NCI-H2029 (cell line): ENCODE results near the gene KCNA2.

ENCODE experiments used
- DNase-seq: peaks from one replicate; lab custom pipeline; 2025; lab: John Stamatoyannopoulos, UW

KCNA2 gene

GRCh38 chr1:110628323-110629105 lies 22.4 kb upstream of the KCNA2 start:
- DNase-seq = no peak

- no peak for DNase-seq
Measured at GRCh38 chr1:110627764-110628163, 21.6 kb upstream of the KCNA2 start.

DNA sequence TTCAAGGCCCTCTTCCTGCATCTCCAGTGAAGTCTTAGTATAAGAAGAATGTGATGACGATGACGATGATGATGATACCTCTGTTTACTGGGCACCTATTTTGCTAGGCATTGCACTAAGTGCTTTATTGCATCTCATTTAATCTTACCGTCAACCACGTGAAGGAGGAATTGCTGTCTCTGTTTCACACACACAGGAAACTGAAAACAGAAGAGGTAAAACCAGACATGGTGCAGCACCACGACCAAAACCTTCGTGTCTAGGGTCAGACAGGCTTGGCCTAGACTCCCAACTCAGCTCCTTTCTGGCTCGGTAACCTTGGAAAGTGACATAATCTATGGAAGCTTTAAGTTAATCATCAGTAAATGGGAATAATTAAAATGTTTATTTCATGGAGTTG lies 20.7 kb upstream of the KCNA2 start:
- DNase-seq = no peak

GRCh38 chr1:110620686-110621085 lies 14.5 kb upstream of the KCNA2 start:
- DNase-seq = no peak

DNA sequence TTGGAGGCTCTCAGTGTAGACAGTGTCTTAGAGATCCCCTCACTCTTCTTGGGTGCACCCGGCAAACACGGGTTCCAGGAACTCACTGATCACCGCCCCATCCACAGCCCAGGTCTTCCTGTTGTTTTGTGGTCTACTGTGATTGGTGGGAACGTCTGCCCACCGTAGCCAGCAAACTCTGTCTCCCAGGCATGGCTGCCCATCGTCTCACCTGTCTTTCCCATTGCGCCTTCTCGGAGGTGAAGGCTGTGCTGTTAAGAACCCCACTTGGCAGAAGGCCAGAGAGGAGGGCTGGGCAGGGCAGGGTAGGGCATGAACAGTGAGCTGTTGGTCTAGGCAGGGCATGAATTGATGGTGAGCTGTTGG lies 14.1 kb upstream of the KCNA2 start:
- DNase-seq = no peak

- peak; percentile 57 for DNase-seq
Measured at GRCh38 chr1:110619412-110620249, 13.5 kb upstream of the KCNA2 start.

- DNase-seq = no peak
Measured at GRCh38 chr1:110618668-110619067, 12.5 kb upstream of the KCNA2 start.

DNA sequence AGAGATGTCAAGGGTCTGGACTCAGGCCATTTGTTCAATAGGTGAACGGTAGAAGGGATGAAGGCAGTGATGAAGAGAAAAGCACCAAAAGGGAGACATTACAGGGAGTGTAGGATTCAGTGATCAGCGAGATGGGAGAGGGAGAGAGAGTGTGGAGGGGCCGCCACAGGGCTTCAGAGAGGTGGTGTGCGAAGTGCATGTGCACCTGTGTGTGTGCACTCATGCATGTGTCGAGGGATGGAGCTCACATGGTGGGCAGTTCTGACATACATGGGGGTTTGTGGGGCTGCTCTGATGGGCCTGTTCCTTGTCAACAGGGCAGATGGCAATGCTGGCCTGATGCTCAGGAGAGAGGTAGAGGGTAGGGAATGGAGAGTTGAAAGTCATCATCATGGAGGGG lies 11.4 kb upstream of the KCNA2 start:
- DNase-seq = no peak

DNA sequence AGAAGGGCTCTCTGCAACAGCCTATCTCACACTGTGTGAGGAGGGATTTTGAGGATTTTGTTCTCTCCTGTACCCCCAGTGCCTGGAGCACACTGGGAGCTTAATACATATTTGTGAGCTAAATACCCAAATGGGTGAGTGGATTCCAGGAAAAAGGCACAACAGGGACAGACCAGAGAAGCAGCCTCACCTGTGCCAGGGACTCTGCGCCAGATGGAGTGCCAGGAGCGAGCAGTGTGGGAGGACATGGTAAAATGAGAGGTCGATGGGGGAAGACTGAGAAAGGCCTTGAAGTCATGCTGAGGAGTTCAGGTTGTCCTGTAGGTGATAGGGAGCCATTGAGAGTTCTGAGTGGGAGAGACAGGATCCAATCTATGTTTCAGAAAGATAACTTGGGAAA lies 11.0 kb upstream of the KCNA2 start:
- DNase-seq = no peak

DNA sequence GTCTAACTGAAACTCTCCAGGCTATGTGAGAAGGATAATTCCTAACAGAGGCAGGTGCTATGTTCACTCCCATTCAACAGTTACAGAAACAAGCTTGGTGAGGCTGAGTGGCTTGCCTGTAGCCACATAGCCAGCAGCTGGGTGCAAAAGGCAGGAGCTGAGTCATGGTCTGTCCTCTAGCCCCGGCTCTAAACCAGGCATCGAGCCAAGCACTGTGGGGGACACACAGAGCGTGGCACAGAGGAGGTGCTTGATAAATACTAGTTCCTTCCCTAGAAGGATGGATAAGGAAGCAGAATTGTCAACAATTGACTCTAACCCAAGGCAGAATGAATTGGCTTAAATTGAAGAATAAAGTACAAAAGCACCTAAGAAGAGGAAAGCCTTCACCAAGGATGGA lies 10.4 kb upstream of the KCNA2 start:
- DNase-seq = peak; percentile 34

GRCh38 chr1:110615548-110616130 lies 9.5 kb upstream of the KCNA2 start:
- DNase-seq = peak; percentile 61

GRCh38 chr1:110612060-110612745 lies 6.0 kb upstream of the KCNA2 start:
- DNase-seq = peak; percentile 82

DNA sequence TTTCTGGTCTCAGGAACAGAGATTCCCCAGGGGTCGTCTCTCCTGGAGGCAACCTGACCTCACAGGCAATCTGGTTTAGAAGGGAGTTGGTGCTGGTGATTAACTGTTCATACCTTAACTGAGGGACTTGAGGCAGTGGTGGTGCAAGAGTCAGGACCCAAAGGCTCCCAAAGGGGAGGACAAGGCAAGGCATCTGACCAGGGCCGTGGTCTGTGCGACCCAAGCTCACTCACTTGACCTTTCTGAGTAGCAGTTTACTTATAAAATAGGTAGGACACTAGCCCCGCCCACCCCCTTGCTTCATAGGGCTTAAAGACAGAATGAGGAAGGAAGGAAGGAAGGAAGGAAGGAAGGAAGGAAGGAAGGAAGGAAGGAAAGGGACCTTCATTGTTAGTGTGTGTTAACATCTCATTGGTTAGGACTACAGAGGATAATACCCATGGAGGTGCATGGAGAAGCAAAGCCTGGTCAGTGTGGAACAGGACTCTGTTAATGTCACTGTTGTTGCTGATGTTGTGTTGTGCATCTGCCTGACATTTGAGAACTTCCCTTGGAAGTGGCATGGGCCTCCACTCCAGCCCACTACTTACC lies 4.6 kb upstream of the KCNA2 start:
- DNase-seq = no peak

- no peak for DNase-seq
Measured at GRCh38 chr1:110610084-110610483, 3.9 kb upstream of the KCNA2 start.

- DNase-seq = no peak
Measured at GRCh38 chr1:110608247-110608646, 2.1 kb upstream of the KCNA2 start.

- no peak for DNase-seq
Measured at GRCh38 chr1:110607536-110608230, 1.5 kb upstream of the KCNA2 start.

DNA sequence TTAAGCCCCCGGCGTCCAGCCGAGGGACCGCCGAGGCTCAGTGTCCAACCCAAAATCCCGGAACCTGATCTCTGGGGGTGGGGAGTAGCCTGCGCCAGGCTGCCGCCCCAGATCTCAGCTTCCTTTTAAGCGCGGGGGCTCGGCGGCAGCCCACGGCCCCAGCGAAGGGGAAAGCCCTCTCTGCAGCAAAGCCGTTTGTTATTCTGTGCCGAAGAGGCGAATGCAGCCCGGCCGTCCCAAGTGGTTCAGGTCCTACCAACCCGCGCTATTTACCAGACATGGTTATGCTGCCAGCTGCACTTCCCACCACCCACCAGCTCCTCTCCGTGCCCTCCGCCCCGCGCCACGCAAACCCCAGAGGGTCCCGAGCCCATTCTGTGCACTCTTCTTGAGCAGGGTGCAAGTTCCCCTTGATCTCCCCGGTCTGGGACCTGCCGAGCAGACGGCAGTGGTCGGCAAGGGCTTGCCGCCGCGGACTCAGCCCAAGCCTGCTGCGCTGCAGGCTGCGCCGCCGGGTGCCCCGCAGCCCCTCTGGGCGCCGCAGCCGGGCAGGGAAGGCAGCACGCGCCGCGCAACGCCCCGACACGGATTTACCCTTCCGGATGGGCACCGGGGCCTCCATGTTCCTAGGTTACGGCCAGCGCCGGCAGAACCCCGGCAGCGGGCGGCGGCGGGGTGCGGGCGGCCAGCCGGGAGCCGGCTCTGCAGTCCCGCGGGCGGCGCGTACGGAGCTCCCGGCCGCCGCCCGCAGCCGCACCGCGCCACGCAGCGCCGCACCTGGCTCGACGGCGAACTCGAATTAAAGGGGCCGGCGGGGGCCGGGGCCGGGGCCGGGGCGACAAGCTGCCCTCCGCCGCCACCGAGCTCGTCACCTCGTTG lies 738 bp upstream of the KCNA2 start:
- no peak for DNase-seq

GRCh38 chr1:110605446-110605845 lies 712 bp downstream of the KCNA2 start:
- DNase-seq = no peak

DNA sequence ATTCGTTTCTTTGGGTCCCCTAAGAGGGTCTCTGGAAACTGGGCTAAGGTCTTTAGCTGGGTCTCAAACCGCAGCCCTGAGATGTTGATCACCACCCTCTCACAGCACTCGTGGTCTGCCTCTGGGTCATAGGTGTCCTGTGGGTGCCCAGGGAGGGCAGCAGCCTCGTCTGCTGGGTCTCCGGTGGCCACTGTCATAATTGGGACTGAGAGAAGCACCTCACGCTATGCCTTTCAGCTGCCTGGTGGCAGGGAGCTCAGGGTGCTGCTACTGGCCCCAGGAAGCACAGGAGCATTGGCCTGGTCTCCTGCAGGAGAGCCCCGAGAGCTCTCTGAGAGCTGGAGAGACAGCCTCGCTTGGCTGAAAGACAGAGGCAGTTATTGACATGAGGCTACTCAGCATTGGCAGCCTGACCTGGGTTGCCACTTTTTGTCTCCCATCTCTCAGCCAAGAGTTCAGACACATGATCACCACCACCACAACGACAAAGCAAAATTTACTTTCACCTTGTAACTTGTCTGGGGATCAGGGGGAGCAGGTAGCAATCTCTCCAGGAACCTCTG lies 1.5 kb downstream of the KCNA2 start:
- no peak for DNase-seq

DNA sequence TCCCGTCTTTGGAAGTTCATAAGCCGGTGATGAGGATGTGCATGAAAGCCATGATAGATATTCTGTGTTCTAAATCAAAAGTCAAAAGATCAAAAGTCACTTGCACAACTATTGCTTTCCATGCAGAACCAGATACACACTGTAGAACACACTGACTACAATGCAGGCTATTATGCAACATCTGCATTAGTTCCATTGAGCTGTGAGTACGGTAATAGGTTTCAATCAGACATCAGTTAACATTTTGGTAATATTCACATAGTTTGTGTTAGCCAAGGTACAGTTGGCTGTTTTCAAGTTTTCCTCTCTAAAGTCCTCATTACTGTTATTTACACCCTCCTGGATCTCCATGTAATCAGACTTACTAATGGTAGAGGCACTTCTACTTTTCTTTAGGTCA lies 3.1 kb downstream of the KCNA2 start:
- DNase-seq = no peak
